GM12878 (cell line): ENCODE measurements around the gene CCNI. TPM values are rescaled to one million over a fixed set of nuclear protein-coding genes. Genes with fewer than 3 reads are reported as not detected.
"Not testable (repeated sequence)": the region's sequence is repeated elsewhere in the genome, so short reads cannot be mapped to it uniquely, and the experiment has no call there.

Source experiments
- ATAC-seq: fragments of 200-7000 bp; cut with Tn5 transposase; 3 replicates; pipeline ENCODE4 v1.9.1; 2020; ENCODE audit warnings: mild to moderate bottlenecking, moderate library complexity
- BruUV-seq: library from RNA; stranded (reverse); fragments of 400-500 nt; replicated peaks from 2 replicates; lab custom pipeline; 2021; lab: Mats Ljungman, UMichigan
- CTCF ChIA-PET: fragments of 300-600 bp; sonication (Branson Sonifier 250); formaldehyde crosslinking; extraction: SDS; loops from one replicate; lab custom pipeline; 2021; ENCODE audit warnings: inconsistent platforms; lab: Yijun Ruan, JAX
- POLR2A ChIA-PET: fragments of 350-600 bp; formaldehyde crosslinking; extraction: SDS; loops from one replicate; lab custom pipeline; 2021; ENCODE audit warnings: inconsistent platforms; lab: Charles Lee
- RAD21 ChIA-PET: fragments of 300-600 bp; sonication (Branson Sonifier 250); formaldehyde crosslinking; loops from one replicate; lab custom pipeline; 2023; ENCODE audit warnings: antibody characterized with exemption; ENCODE audit not compliant: unreplicated experiment; lab: Charles Lee
- SMC1A ChIA-PET: fragments of 300-600 bp; sonication (Branson Sonifier 250); formaldehyde crosslinking; loops from one replicate; lab custom pipeline; 2023; ENCODE audit not compliant: unreplicated experiment, uncharacterized antibody; lab: Charles Lee
- DNase-seq: peaks from one replicate; pipeline ENCODE4 v3.0.0-alpha.2; 2011; ENCODE audit warnings: low read depth, low spot score
- FAIRE-seq: peaks from 3 replicates; lab custom pipeline; 2011; peaks lifted over from hg19 to GRCh38; lab: Jason Lieb, UNC
- H2AFZ ChIP-seq: 2 replicates; pipeline ENCODE4 v1.6.0; 2011; ENCODE audit warnings: low read depth, low read length, control low read depth; ENCODE audit not compliant: control insufficient read depth
- H3K27ac ChIP-seq: 2 replicates; pipeline ENCODE4 v1.5.1; 2011; ENCODE audit warnings: control low read depth; ENCODE audit not compliant: control insufficient read depth, insufficient read depth
- H3K27me3 ChIP-seq, 2 experiments: replicated peaks in 1 of 2; 2 replicates each; pipeline versions ENCODE4 v1.6.0 to v1.6.1; 2011; ENCODE audit warnings: low read length in 1 of 2; ENCODE audit not compliant: control insufficient read depth in 2 of 2, insufficient read depth in 2 of 2
- H3K36me3 ChIP-seq, 2 experiments: 2 replicates each; pipeline ENCODE4 v1.5.1; 2011; ENCODE audit warnings: low read length in 1 of 2; ENCODE audit not compliant: control insufficient read depth in 2 of 2, insufficient read depth in 2 of 2
- H3K4me1 ChIP-seq: 2 replicates; pipeline ENCODE4 v1.6.1; 2011; ENCODE audit warnings: mild to moderate bottlenecking, low read length, moderate library complexity, mixed read lengths; ENCODE audit not compliant: control insufficient read depth, insufficient read depth
- H3K4me2 ChIP-seq: 2 replicates; pipeline ENCODE4 v1.6.0; 2011; ENCODE audit warnings: control low read depth; ENCODE audit not compliant: control insufficient read depth, insufficient read depth
- H3K4me3 ChIP-seq: fragments of 200-600 bp; sonication (generic); 2 replicates; pipeline ENCODE4 v1.5.1; 2016
- H3K79me2 ChIP-seq: 2 replicates; pipeline ENCODE4 v1.6.0; 2011; ENCODE audit warnings: low read length; ENCODE audit not compliant: control insufficient read depth, insufficient read depth
- H3K9ac ChIP-seq: 2 replicates; pipeline ENCODE4 v1.8.0; 2011; ENCODE audit warnings: low read length, control low read depth, mixed read lengths; ENCODE audit not compliant: control insufficient read depth, insufficient read depth
- H3K9me3 ChIP-seq: replicated peaks from 3 replicates; pipeline ENCODE4 v1.5.1; 2011; ENCODE audit warnings: mild to moderate bottlenecking, low read length; ENCODE audit not compliant: control insufficient read depth, insufficient read depth
- H4K20me1 ChIP-seq: 2 replicates; pipeline ENCODE4 v1.6.0; 2011; ENCODE audit not compliant: control insufficient read depth, insufficient read depth
- BMI1 ChIP-seq: fragments of 450-650 bp; IDR thresholded peaks from 2 replicates; pipeline ENCODE4 v1.6.1; 2016; ENCODE audit warnings: mild to moderate bottlenecking, moderate library complexity, borderline replicate concordance
- CREB1 ChIP-seq: IDR thresholded peaks from 2 replicates; pipeline ENCODE4 v1.6.1; 2012; ENCODE audit warnings: low read depth, mild to moderate bottlenecking, inconsistent platforms
- E2F4 ChIP-seq: IDR thresholded peaks from 2 replicates; pipeline ENCODE4 v1.6.1; 2012; ENCODE audit warnings: low read depth, low read length, improper control_type of control experiment
- EGR1 ChIP-seq, 2 experiments: IDR thresholded peaks; 1 replicate in 1 of 2; 2 replicates in 1 of 2; pipeline ENCODE4 v1.6.1; 2011 to 2012; ENCODE audit warnings: low read depth in 2 of 2, low read length in 2 of 2, borderline replicate concordance in 1 of 2, mild to moderate bottlenecking in 1 of 2, moderate library complexity in 1 of 2
- ESRRA ChIP-seq: IDR thresholded peaks from 2 replicates; pipeline ENCODE4 v1.6.1; 2012; ENCODE audit warnings: mild to moderate bottlenecking, low read length, improper control_type of control experiment
- HDGF ChIP-seq: fragments of 450-650 bp; IDR thresholded peaks from 2 replicates; pipeline ENCODE4 v1.6.1; 2016; ENCODE audit warnings: antibody characterized with exemption
- HSF1 ChIP-seq: fragments of 150-350 bp; IDR thresholded peaks from 2 replicates; pipeline ENCODE4 v1.6.1; 2014; ENCODE audit warnings: mild to moderate bottlenecking, low read depth, low read length
- MYC ChIP-seq: IDR thresholded peaks from 2 replicates; pipeline ENCODE4 v1.6.1; 2011; ENCODE audit warnings: mild to moderate bottlenecking, low read length, moderate library complexity, inconsistent platforms; ENCODE audit not compliant: insufficient read depth, insufficient replicate concordance, insufficient read length, severe bottlenecking
- NFXL1 ChIP-seq: fragments of 450-650 bp; IDR thresholded peaks from 2 replicates; pipeline ENCODE4 v1.6.1; 2017; ENCODE audit warnings: antibody characterized with exemption, mild to moderate bottlenecking, borderline replicate concordance
- RBBP5 ChIP-seq: fragments of 200-600 bp; sonication (generic); conservative IDR thresholded peaks from 2 replicates; pipeline ENCODE4 v1.6.1; 2016
- SIX5 ChIP-seq: IDR thresholded peaks from 2 replicates; pipeline ENCODE4 v1.6.1; 2011; ENCODE audit warnings: mild to moderate bottlenecking, low read depth, low read length, moderate library complexity; ENCODE audit not compliant: severe bottlenecking
- TARDBP ChIP-seq: IDR thresholded peaks from 2 replicates; pipeline ENCODE4 v1.6.1; 2016; ENCODE audit warnings: borderline replicate concordance
- WGBS: methylation state at CpG from one replicate; pipeline ENCODE4 v1.1.6; 2016; ENCODE audit warnings: low lambda C conversion rate; ENCODE audit not compliant: insufficient replicate concordance, insufficient coverage; ENCODE audit errors: missing lambda C conversion rate; 5-methylcytosine and 5-hydroxymethylcytosine counted together
- in situ Hi-C: fragments of 300-500 bp; cut with MboI; formaldehyde crosslinking; loops from 9 replicates; pipeline ENCODE4 v1.14.3; 2018; ENCODE audit warnings: mixed read lengths
- intact Hi-C: fragments of 100-400 bp; cut with micrococcal nuclease; formaldehyde crosslinking; loops from one replicate; pipeline ENCODE4 v1.14.2; 2022; ENCODE audit not compliant: unreplicated experiment
- polyA plus RNA-seq, 11 experiments: library from polyadenylated mRNA; depleted of rRNA in 4 of 11; unstranded in 6 of 11; stranded (reverse) in 5 of 11; fragments of >200 nt; fragmentation: Nextera tagmentation in 4 of 11; fragmentation: Illumina TruSeq in 1 of 11; extraction: Ambion mirVana in 4 of 11; extraction: Trizol in 1 of 11; gene quantifications; 1 replicate in 1 of 11; 2 replicates in 10 of 11; pipeline versions ENCODE4 v1.2.1 to v1.2.3, GENCODE V29; 2011 to 2016; ENCODE audit warnings: inconsistent platforms in 2 of 11, missing spikeins in 2 of 11, low read depth in 1 of 11
- total RNA-seq, 4 experiments: library from RNA; depleted of rRNA in 3 of 4; stranded (reverse); fragments of >200 nt in 3 of 4; fragmentation: Illumina TruSeq in 1 of 4; extraction: Trizol in 1 of 4; gene quantifications; 2 replicates each; pipeline versions ENCODE4 v1.2.1 to v1.2.3, GENCODE V29; 2013 to 2021
- TF ChIP-seq, protein P1 (sequence below): fragments of 450-650 bp; IDR thresholded peaks from 2 replicates; pipeline ENCODE4 v1.6.1; 2017; ENCODE audit warnings: mild to moderate bottlenecking, moderate library complexity

The CCNI gene
- total and polyA plus RNA-seq, 10 of the 15 experiments (the other 5 are each of a cell fraction or from before 2014, with no cell fraction given), result 70.6 to 178 (median 105) TPM

- no peak overlapping the region for H2AFZ ChIP-seq
- no peaks in the 10 kb centered on the region for H4K20me1 ChIP-seq
- no TSS peak for BruUV-seq
- no peaks in the 10 kb centered on the region for H3K9me3 ChIP-seq
- POLR2A ChIA-PET, result no interaction called here
- H3K36me3 ChIP-seq, result no peaks in the 10 kb centered on the region
- H3K4me2 ChIP-seq, result no peak overlapping the region
- no peaks in the 10 kb centered on the region for H3K79me2 ChIP-seq
- H3K27me3 ChIP-seq, result no peaks in the 10 kb centered on the region
- H3K4me3 ChIP-seq, result no peak overlapping the region
- H3K27ac ChIP-seq, result no peak overlapping the region
- RAD21 ChIA-PET, result no interaction called here
- in situ Hi-C loops, result no loop called here
- intact Hi-C loops, result loop anchor here (10.0 kb wide), 1 partner anchor 215 kb away; no protein-coding TSS in a partner anchor
- no peak for ATAC-seq
- DNase-seq, result no peak
- CTCF ChIA-PET, result interaction anchor here (0.6 to 2.1 kb wide), 5 partner anchors 14 to 305 kb away, joined by 3 to 15 read pairs (median 4); no protein-coding TSS in a partner anchor
- TF ChIP-seq, protein P1, sequence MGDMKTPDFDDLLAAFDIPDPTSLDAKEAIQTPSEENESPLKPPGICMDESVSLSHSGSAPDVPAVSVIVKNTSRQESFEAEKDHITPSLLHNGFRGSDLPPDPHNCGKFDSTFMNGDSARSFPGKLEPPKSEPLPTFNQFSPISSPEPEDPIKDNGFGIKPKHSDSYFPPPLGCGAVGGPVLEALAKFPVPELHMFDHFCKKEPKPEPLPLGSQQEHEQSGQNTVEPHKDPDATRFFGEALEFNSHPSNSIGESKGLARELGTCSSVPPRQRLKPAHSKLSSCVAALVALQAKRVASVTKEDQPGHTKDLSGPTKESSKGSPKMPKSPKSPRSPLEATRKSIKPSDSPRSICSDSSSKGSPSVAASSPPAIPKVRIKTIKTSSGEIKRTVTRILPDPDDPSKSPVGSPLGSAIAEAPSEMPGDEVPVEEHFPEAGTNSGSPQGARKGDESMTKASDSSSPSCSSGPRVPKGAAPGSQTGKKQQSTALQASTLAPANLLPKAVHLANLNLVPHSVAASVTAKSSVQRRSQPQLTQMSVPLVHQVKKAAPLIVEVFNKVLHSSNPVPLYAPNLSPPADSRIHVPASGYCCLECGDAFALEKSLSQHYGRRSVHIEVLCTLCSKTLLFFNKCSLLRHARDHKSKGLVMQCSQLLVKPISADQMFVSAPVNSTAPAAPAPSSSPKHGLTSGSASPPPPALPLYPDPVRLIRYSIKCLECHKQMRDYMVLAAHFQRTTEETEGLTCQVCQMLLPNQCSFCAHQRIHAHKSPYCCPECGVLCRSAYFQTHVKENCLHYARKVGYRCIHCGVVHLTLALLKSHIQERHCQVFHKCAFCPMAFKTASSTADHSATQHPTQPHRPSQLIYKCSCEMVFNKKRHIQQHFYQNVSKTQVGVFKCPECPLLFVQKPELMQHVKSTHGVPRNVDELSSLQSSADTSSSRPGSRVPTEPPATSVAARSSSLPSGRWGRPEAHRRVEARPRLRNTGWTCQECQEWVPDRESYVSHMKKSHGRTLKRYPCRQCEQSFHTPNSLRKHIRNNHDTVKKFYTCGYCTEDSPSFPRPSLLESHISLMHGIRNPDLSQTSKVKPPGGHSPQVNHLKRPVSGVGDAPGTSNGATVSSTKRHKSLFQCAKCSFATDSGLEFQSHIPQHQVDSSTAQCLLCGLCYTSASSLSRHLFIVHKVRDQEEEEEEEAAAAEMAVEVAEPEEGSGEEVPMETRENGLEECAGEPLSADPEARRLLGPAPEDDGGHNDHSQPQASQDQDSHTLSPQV, result no peak
- TF ChIP-seq RBBP5 (no peak), NFXL1 (no peak), ESRRA (no peak), CREB1 (no peak), SIX5 (no peak), E2F4 (no peak), HDGF (no peak), MYC (no peak), BMI1 (no peak), EGR1 (IDR thresholded peaks at IDR 0.05; ENCODE audit: borderline replicate concordance in 1 of 2, low read depth in 2 of 2, low read length in 2 of 2) (no peak), HSF1 (no peak), TARDBP (no peak)
- TF ChIP-seq, all 136 proteins: peak for 0
- no peak for FAIRE-seq
- no peak overlapping the region for H3K9ac ChIP-seq
- H3K4me1 ChIP-seq, result no peaks in the 10 kb centered on the region
- SMC1A ChIA-PET, result interaction anchor here (0.8 to 12.9 kb wide), 2 partner anchors 33 to 111 kb away, joined by 3 to 286 read pairs; no protein-coding TSS in a partner anchor
Measured at GRCh38 chr4:77089866-77090265, 14.1 kb upstream of the CCNI start.

DNA sequence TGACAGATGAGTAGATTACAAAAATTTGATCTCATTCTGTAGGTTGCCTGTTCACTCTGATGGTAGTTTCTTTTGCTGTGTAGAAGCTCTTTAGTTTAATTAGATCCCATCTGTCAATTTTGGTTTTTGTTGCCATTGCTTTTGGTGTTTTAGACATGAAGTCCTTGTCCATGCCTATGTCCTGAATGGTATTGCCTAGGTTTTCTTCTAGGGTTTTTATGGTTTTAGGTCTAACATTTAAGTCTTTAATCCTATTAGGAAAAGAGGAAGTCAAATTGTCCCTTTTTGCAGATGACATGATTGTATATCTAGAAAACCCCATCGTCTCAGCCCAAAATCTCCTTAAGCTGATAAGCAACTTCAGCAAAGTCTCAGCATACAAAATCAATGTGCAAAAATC, 11.2 kb upstream of the CCNI start:
- BruUV-seq, FAIRE-seq, DNase-seq: not testable (repeated sequence)

More for the DNA sequence above, 11.2 kb upstream of the CCNI start:
- H3K36me3 ChIP-seq, RAD21 ChIA-PET, H2AFZ ChIP-seq, in situ Hi-C loops, H3K27me3 ChIP-seq, POLR2A ChIA-PET, H3K79me2 ChIP-seq, CTCF ChIA-PET, H3K4me3 ChIP-seq, H3K9ac ChIP-seq, ATAC-seq, H3K4me1 ChIP-seq, H3K4me2 ChIP-seq, H4K20me1 ChIP-seq, intact Hi-C loops, H3K27ac ChIP-seq, SMC1A ChIA-PET, H3K9me3 ChIP-seq: not testable (repeated sequence)
- WGBS, result 100% methylated on average over 1 of the region's 1 CpG
